Lower leg skin (tissue), 4 donors: ENCODE results near the gene TRPV6. TPM values are rescaled to one million over a fixed set of nuclear protein-coding genes. Genes with fewer than 3 reads are reported as not detected.
A peak's percentile ranks its signal among the peaks of the same experiment; 100 is the strongest.

ENCODE experiments used
- DNase-seq, 2 donors: peaks; one replicate each; pipeline ENCODE4 v3.0.0-alpha.2; 2019; ENCODE audit warnings: low spot score in 2 of 2
- H3K4me3 ChIP-seq: fragments of 200-600 bp; sonication (generic); 2 replicates; pipeline ENCODE4 v1.5.1; 2017; ENCODE audit warnings: mild to moderate bottlenecking, low read depth; ENCODE audit not compliant: poor library complexity, severe bottlenecking
- POLR2A ChIP-seq, 2 donors: fragments of 450-650 bp; IDR thresholded peaks; one replicate each; pipeline ENCODE4 v1.6.1; 2016 to 2017; ENCODE audit warnings: antibody characterized with exemption in 2 of 2, mild to moderate bottlenecking in 1 of 2, moderate library complexity in 1 of 2
- WGBS, 2 donors: methylation state at CpG; one replicate each; pipeline ENCODE4 v1.1.5; 2018; 5-methylcytosine and 5-hydroxymethylcytosine counted together
- intact Hi-C: fragments of 100-400 bp; cut with DNase I; formaldehyde crosslinking; loops from one replicate; pipeline ENCODE4 v1.15.0; 2023; ENCODE audit warnings: low total_unique reads
- total RNA-seq, 4 donors: library from RNA; depleted of rRNA; stranded (reverse); fragments of >200 nt; gene quantifications; one replicate each; pipeline ENCODE4 v1.1.0, GENCODE V29; 2016
- TF ChIP-seq, protein P1 (sequence below), 3 donors: fragments of 450-650 bp; IDR thresholded peaks; one replicate each; pipeline ENCODE4 v1.5.1; 2016; ENCODE audit warnings: antibody characterized with exemption in 3 of 3, mild to moderate bottlenecking in 3 of 3, moderate library complexity in 2 of 3

Gene TRPV6
- total RNA-seq, 4 donors from 2014 or later, result 10.3 to 13.4 (median 11.5) TPM

DNA sequence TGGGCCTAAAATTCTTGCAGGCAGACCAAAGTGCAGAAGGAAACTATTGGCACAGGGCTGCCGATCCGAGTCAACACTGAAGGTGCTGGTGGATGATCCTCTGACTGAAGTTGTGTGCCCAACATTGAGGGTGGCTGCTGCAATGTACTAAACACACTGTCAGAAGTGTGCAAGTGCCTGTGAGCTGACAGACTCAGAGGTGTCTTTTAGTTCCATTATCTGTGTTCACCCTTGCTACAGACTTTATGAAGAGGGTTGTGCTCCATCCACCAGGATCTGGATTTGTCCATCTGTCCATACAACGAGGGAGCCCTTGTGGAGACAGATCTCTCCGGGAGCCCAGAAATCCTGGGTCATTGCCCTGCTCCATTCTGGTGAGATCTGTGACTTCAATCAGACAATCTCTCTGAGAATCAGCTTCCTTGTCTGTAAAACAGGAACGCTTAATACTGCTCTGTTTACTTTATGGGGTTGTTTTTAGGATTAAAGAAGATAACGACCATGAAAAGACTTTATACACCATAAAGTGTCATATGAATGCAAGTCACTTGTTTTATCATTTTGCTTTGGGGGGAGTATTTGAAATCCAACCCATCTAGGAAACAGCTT, 9.5 kb upstream of the TRPV6 start:
- intact Hi-C loops, result loop anchor here (5.0 kb wide), 1 partner anchor 47 kb away; no protein-coding TSS in a partner anchor
- no peak overlapping the region for H3K4me3 ChIP-seq
- DNase-seq, result peak in 1 of 2 donors; percentile 59
- TF ChIP-seq POLR2A (IDR thresholded peaks at IDR 0.05), result no peak
- TF ChIP-seq, protein P1, sequence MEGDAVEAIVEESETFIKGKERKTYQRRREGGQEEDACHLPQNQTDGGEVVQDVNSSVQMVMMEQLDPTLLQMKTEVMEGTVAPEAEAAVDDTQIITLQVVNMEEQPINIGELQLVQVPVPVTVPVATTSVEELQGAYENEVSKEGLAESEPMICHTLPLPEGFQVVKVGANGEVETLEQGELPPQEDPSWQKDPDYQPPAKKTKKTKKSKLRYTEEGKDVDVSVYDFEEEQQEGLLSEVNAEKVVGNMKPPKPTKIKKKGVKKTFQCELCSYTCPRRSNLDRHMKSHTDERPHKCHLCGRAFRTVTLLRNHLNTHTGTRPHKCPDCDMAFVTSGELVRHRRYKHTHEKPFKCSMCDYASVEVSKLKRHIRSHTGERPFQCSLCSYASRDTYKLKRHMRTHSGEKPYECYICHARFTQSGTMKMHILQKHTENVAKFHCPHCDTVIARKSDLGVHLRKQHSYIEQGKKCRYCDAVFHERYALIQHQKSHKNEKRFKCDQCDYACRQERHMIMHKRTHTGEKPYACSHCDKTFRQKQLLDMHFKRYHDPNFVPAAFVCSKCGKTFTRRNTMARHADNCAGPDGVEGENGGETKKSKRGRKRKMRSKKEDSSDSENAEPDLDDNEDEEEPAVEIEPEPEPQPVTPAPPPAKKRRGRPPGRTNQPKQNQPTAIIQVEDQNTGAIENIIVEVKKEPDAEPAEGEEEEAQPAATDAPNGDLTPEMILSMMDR (IDR thresholded peaks at IDR 0.05), result no peak
- 66 to 72% methylated on average over 6 of the region's 6 CpGs for WGBS, 2 donors

DNA sequence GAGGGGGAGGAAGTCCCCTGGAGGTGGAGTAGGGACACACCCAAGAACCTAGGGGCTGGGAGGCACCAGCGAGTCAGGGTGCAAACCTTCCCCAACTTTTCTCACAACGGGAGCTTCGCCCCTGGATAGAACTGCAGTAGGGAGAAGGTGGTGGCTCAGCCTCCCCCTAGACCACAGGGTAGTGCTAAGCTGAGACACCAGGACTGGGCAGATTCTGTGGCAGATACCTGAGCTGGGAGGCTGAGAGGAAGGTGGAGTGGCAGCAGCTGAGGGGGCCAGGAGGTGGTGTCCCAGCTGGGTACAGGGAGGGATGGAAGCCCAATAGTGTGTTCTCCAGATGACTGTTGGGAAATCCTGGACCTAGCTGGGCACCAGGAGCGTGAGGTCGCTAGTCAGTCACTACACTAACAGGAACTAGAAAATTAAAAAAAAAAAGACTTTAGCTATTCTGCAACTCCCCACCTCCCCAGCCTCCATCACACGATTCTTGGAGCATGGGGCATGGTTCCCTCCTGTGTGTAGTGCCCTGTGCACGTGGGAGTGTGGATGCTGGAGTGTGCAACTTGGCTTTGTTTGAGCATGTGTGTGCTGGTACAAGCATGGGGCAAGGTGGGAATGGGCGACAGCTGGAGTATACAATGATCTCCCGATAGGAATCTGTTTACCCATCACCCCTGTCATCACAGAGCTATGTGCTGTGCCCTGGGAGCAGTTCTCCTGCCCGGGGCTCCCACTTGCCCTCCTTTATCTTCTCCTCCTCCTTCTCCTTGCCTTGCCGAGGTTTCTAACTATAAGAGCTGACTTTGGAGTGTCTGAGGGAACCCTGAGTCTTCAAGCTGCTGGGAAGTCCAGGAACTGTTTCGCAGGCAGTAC, 8.8 kb upstream of the TRPV6 start:
- TF ChIP-seq, protein P1 (IDR thresholded peaks at IDR 0.05), result no peak
- no peak for TF ChIP-seq POLR2A (IDR thresholded peaks at IDR 0.05)
- DNase-seq, result peak in 1 of 2 donors; percentile 74
- intact Hi-C loops, result no loop called here
- H3K4me3 ChIP-seq, result no peak overlapping the region
- 61 to 71% methylated on average over 12 of the region's 12 CpGs for WGBS, 2 donors

DNA sequence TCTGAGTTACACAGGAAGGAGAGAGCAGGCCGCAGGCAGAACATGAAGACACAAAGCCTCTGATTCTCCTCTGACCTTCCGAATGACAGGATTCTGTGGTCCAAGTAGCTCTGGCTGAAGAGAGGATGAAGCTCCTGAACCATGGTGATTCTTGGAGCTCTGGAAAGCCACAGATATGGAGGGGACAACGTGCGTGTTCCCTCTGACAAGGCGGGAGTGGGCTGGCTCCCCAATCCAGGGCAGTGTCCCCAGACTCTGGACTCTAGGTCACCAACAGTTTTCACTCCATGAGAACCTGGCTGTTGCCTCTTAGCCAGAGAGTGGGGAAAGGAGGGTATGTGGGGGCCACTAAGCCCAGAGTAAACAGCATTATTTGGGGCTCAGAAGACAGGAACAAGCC, 7.4 kb upstream of the TRPV6 start:
- 90 to 92% methylated on average over 5 of the region's 5 CpGs for WGBS, 2 donors
- no peak overlapping the region for H3K4me3 ChIP-seq
- DNase-seq, result peak in 1 of 2 donors; percentile 17
- intact Hi-C loops, result no loop called here
- TF ChIP-seq, protein P1 (IDR thresholded peaks at IDR 0.05), result no peak
- TF ChIP-seq POLR2A (IDR thresholded peaks at IDR 0.05), result no peak

DNA sequence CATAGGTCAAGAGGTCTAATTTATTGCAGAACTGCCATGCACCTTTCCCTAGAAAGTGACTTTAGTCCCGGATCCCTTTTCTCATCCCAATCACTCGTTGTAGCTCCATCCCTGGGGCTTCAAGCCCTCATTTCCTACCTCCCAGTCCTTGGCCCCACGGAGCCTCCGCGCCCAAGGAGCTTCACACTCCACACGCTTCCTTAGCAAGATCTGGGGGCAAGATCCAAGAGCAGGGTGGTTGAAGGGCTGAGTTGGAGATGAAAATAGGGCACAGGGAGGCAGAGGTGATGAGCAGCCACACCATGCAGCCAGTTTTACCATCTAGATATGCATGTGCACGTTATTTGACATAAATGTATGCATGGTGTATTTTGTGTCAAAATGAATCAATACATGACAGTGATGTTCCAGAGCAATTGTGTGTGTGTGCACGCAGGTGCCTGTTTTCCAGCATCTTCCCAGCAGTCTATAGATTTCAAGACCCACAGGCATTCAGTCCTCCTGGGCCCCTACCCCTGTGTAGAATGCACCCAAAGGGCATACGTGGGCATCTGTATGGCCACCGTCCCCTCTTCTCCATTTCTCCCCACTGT, 6.0 kb upstream of the TRPV6 start:
- DNase-seq, result peak in 1 of 2 donors; percentile 45

DNA sequence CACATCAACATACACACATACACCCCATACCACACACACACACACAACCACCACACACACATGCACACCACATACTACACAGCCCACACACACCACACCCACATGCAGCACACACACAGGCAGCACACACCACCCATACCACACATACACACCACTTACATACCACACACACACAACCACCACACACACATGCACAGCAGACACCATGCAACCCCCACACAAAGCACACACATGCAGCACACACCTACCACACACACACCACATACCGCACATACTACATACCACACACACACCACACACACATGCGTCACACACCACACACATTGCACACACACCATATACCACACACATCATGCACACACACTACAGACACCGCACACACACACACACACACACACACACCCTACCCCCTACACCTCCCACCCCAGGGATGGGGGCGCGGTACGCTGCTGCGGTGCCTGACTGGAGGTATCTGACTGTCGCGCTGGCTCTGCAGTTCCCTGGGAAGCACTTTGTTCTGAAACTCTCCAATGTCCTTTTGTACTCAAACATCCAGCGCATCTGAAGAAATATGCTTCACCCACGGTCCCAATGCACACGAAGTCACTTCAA, 5.4 kb upstream of the TRPV6 start:
- 83 to 85% methylated on average over 12 of the region's 12 CpGs for WGBS, 2 donors
- intact Hi-C loops, result no loop called here
- TF ChIP-seq, protein P1 (IDR thresholded peaks at IDR 0.05), result no peak
- TF ChIP-seq POLR2A (IDR thresholded peaks at IDR 0.05), result no peak
- no peak overlapping the region for H3K4me3 ChIP-seq
- peak in 1 of 2 donors; percentile 52 for DNase-seq

More for the DNA sequence above, 6.0 kb upstream of the TRPV6 start:
- no peak overlapping the region for H3K4me3 ChIP-seq
- 83 to 84% methylated on average over 10 of the region's 10 CpGs for WGBS, 2 donors
- TF ChIP-seq, protein P1 (IDR thresholded peaks at IDR 0.05), result no peak
- intact Hi-C loops, result no loop called here
